Testis (tissue), 2 donors: ENCODE measurements around the gene DCLK1.

Experiments used
- POLR2A ChIP-seq: fragments of 450-650 bp; IDR thresholded peaks from one replicate; pipeline ENCODE4 v1.6.1; 2017; ENCODE audit warnings: antibody characterized with exemption, mild to moderate bottlenecking, moderate library complexity
- TF ChIP-seq, protein P1 (sequence below), 3 experiments: fragments of 450-650 bp in 2 of 3; fragments of 200-600 bp in 1 of 3; sonication (generic) in 1 of 3; IDR thresholded peaks; one replicate each; pipeline ENCODE4 v1.5.1; 2016 to 2019; ENCODE audit warnings: antibody characterized with exemption in 3 of 3, mild to moderate bottlenecking in 2 of 3, moderate library complexity in 1 of 3

- TF ChIP-seq, protein P1, sequence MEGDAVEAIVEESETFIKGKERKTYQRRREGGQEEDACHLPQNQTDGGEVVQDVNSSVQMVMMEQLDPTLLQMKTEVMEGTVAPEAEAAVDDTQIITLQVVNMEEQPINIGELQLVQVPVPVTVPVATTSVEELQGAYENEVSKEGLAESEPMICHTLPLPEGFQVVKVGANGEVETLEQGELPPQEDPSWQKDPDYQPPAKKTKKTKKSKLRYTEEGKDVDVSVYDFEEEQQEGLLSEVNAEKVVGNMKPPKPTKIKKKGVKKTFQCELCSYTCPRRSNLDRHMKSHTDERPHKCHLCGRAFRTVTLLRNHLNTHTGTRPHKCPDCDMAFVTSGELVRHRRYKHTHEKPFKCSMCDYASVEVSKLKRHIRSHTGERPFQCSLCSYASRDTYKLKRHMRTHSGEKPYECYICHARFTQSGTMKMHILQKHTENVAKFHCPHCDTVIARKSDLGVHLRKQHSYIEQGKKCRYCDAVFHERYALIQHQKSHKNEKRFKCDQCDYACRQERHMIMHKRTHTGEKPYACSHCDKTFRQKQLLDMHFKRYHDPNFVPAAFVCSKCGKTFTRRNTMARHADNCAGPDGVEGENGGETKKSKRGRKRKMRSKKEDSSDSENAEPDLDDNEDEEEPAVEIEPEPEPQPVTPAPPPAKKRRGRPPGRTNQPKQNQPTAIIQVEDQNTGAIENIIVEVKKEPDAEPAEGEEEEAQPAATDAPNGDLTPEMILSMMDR (IDR thresholded peaks at IDR 0.05): no peak
- no peak for TF ChIP-seq POLR2A
Observed at GRCh38 chr13:36026531-36026930, 104.7 kb downstream of the DCLK1 start.
